Stimulated activated CD8-positive, alpha-beta memory T cell treated with anti-CD3 and anti-CD28 coated beads, Interleukin-4, amount 100 ng/mL, for 24 hours (primary cell): Measurements from ENCODE around the gene RPUSD1.
"Not testable (repeated sequence)": the region's sequence is repeated elsewhere in the genome, so short reads cannot be mapped to it uniquely, and the experiment has no call there.

ENCODE experiments used
- DNase-seq: peaks from one replicate; pipeline ENCODE4 v3.0.0-alpha.2; 2020; ENCODE audit warnings: low read depth

RPUSD1 gene

GRCh38 chr16:783404-784161 is 4.6 kb downstream of the RPUSD1 start:
- no peak for DNase-seq

GRCh38 chr16:782766-783403 is 5.3 kb downstream of the RPUSD1 start:
- no peak for DNase-seq

GRCh38 chr16:782258-782657 is 5.9 kb downstream of the RPUSD1 start:
- no peak for DNase-seq

GRCh38 chr16:781346-782010 is 6.7 kb downstream of the RPUSD1 start:
- DNase-seq = no peak

DNA sequence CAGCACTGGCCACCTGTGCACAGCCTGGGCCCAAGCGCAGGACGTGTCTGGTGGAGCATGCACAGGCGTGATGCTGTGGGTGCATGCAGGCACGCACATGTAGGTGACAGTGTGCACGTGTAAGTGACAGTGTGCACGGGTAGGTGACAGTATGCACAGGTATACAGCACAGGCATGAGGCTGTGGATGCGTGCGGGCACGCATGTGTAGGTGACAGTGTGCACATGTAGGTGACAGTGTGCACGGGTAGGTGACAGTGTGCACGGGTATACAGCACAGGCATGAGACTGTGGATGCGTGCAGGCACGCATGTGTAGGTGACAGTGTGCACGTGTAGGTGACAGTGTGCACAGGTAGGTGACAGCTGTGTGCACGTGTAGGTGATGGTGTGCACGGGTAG is 7.9 kb downstream of the RPUSD1 start:
- DNase-seq = no peak

DNA sequence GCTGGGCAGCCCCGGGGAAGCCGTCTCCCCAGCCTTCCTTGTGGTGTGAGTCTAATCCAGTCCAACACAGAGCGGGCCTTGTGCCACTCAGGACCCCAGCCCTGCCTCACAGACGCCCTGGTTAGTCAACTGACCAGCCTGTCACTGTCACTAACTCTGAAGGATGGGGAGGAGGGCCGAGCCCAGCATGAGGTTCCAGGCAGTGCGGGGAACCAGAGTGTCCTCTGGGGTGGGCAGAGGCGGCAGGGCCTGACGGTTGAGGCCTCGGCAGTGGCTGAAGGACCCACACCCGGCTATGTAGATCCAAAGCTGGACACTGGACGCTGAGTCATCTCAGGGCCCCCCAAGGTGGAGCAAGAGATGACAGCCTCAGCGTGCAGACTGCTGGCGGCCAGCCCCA is 8.6 kb downstream of the RPUSD1 start:
- DNase-seq = no peak

- DNase-seq = no peak
Observed at GRCh38 chr16:778909-779527, 9.2 kb downstream of the RPUSD1 start.

DNA sequence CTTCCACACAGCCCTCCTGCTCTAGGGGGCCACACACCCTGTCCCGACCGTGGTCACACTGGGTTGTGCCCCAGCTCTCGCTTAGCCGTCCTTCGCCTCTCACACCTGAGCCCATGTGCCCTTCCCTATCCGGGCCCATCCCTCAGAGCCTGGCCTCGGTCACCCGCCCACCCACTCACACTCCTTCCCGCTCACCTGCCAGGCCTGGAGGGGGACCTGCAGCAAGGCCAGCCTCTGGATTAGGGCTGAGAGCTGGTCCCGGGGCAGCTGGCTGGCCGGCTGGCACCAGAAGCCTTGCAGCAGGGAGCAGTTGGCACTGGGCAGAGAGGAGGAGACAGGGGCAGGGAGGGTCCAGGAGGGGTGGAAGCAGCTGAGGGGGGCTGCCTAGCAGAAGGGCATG is 9.7 kb downstream of the RPUSD1 start:
- DNase-seq = no peak

DNA sequence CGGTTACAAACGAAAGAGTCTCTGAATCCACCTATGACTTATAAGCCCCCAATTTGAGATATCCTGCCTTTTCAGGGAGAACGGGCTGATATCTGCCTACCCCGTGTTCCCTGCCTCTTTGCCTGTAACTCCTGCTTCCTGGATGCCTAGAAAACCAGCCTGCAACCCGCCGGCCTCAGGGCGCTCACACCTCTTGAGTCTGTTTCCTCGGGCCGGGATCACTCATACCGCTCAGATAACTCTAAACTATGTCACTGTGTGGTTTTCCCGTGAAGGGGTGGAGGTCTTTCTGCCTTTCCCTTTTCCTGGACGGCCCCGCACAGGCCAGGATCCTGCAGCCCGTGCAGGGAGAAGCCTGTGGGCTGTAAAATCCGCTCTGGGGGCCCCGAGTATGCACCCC is 10.4 kb downstream of the RPUSD1 start:
- DNase-seq = no peak

GRCh38 chr16:776824-777223 is 11.4 kb downstream of the RPUSD1 start:
- DNase-seq = no peak

GRCh38 chr16:776298-776697 is 11.9 kb downstream of the RPUSD1 start:
- DNase-seq = not testable (repeated sequence)

- no peak for DNase-seq
Observed at GRCh38 chr16:775236-775796, 12.9 kb downstream of the RPUSD1 start.

- no peak for DNase-seq
Observed at GRCh38 chr16:774086-775001, 13.8 kb downstream of the RPUSD1 start.

GRCh38 chr16:772959-773358 is 15.2 kb downstream of the RPUSD1 start:
- no peak for DNase-seq

DNA sequence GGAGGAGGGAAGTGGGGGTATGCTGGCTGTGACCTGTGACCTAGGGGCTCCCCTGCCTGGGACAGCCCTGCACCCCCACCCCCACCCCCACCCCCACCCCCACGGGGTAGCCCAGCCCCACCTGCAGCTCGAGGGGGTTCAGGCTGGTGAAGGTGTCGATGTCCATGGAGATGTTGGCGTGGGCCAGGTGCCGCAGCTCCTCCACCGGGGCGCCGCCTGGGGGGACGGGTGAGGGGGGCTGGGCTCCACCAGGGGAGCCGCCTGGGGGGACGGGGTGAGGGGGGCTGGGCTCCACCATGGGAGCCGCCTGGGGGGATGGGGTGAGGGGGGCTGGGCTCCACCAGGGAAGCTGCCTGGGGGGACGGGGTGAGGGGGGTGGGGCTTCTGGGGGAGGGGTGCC is 17.8 kb downstream of the RPUSD1 start:
- DNase-seq = no peak

DNA sequence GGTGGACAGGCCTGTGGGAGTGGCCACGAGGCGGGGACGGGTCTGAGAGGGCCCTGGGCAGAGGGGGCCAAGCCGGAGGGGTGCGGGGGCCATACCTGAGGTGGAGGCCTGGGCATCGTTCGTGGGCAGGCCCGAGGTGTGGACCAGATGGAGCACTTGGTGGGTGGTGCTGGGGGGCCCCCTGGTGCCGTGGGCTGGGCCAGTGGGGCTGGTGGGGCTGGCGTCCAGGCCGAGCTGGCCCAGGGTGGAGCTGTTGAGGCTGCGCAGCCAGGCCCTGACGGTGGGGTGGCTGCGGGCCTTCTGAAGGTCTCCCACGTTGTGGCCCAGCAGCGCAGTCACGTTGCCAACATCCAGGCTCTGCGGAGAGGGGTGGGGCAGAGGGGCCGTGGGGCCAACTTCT is 18.2 kb downstream of the RPUSD1 start:
- no peak for DNase-seq

DNA sequence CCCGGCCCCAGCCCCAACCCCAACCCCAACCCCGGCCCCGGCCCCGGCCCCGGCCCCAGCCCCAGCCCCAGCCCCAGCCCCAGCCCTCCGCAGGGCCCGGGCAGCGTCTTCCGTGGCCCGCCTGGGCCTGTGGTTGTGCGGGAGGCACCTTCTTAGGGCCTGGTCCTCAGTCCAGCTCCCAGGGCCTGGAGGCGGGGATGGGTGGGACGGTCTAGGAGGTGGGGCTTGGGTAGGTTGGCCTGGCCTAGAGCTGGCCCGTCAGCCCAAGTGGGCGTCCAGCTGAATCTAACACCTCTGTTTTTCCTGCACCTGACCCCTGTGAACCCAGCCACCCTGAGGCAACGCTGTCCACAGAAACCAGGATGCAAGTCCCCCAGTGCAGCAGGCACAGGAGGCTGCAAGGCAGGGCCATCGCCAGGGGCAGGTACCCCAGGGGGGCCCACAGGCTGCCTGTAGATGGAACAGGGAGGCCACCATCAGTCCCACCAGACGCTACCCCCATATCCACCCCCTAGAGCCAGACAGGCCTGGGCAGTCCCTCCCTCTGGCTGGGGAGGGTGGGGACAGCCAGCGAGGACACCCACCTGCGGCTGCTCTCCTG is 18.9 kb downstream of the RPUSD1 start:
- DNase-seq = no peak

GRCh38 chr16:768428-768827 is 19.8 kb downstream of the RPUSD1 start:
- no peak for DNase-seq

GRCh38 chr16:767743-768235 is 20.4 kb downstream of the RPUSD1 start:
- no peak for DNase-seq

GRCh38 chr16:766820-767640 is 21.2 kb downstream of the RPUSD1 start:
- no peak for DNase-seq
